Activated naive CD8-positive, alpha-beta T cell treated with anti-CD3 and anti-CD28 coated beads for 36 hours (primary cell): ENCODE measurements around the gene CAPG. TPM values are rescaled to one million over a fixed set of nuclear protein-coding genes. Genes with fewer than 3 reads are reported as not detected.
"Not testable (repeated sequence)": the region's sequence is repeated elsewhere in the genome, so short reads cannot be mapped to it uniquely, and the experiment has no call there.

Source experiments
- DNase-seq: peaks from one replicate; pipeline ENCODE4 v3.0.0; 2021
- H3K27ac Mint-ChIP-seq: one replicate; pipeline ENCODE4 v1.8.0; 2022; ENCODE audit warnings: mild to moderate bottlenecking, moderate library complexity, mixed read lengths
- H3K27me3 Mint-ChIP-seq: one replicate; pipeline ENCODE4 v1.8.0; 2022; ENCODE audit warnings: mild to moderate bottlenecking, mixed read lengths
- H3K36me3 Mint-ChIP-seq: one replicate; pipeline ENCODE4 v1.8.0; 2021; ENCODE audit warnings: mild to moderate bottlenecking, mixed read lengths
- H3K4me1 Mint-ChIP-seq: one replicate; pipeline ENCODE4 v1.8.0; 2021; ENCODE audit warnings: mixed read lengths
- H3K4me3 Mint-ChIP-seq: one replicate; pipeline ENCODE4 v1.8.0; 2022; ENCODE audit warnings: mild to moderate bottlenecking, moderate library complexity, mixed read lengths
- H3K9me3 Mint-ChIP-seq: one replicate; pipeline ENCODE4 v1.8.0; 2022; ENCODE audit warnings: mixed read lengths
- total RNA-seq, 2 experiments: library from RNA; stranded (reverse); gene quantifications; one replicate each; pipeline ENCODE4 v1.2.3, GENCODE V29; 2021

The CAPG gene
- total RNA-seq, 2 experiments from 2014 or later, result 18.1 to 19.8 TPM

DNA sequence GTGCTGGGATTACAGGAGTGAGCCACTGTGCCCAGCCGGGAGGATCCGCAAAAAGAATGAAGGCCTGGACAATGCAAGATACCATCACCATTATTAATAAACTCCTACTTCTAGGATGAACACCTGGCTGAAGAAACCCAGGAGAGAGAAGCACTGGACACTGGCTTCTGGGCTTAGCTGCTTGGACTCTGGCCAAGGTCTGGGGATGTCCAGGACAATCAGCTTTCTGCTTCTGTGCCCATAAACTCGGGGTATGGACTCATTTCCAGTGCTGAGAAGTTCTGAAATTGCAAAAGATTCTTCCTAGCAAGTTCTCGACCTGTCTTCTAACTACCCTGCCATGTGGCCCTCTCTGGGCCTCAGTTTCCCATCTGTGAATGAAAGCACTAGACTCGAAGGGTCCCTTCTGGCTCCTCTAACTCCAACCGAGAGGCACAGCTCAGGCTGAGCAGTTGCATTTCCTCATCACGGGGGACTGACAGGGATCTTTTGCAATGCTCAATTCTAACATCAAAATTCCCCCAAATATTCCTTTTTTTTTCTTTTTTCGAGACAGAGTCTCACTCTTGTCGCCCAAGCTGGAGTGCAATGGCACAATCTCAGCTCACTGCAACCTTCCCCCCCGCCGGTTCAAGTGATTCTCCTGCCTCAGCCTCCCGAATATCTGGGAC lies 5.9 kb upstream of the CAPG start:
- Mint-ChIP-seq H3K4me3 (no peak overlapping the region), H3K36me3 (no peaks in the 10 kb centered on the region), H3K27me3 (peaks cover 3% of the 10 kb centered on the region), H3K4me1 (peaks cover 42% of the 10 kb centered on the region), H3K9me3 (no peaks in the 10 kb centered on the region), H3K27ac (no peak overlapping the region)
- DNase-seq, result no peak

DNA sequence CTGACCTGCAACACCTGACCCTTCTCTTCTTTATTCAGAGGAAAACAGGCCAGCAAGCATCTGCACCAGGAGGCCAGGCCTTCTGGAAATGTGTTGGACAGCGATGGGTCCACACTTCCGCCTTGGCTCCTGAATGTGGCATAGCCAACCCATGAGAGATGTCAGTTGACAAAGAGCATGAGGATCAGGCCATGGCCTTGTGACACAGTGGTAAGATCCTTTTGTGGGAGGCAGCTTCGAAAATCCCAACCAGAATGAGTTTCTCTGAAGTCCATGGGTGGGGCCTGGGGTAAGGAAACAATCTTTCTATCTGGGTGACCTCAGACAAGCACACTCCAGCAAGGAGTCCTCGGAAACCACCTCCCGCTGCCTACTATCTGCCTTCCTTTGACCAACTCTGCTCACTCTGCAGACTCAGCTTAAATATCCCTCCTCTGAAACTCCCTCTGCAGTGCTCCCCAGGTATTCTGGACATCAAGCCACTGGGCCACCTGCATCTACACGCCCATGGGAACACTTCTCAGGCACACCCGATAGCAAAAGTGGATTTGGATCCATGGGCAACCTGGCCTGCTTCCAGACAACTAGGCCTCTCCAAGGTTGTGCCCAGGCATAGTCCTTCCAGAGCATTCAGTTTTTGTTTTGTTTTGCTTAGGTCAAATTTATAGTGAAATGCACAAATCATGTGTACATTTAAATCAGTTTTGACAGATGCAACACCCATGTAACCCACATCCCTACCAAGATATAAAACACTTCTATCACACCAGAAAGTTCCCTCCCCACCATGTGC lies 4.8 kb upstream of the CAPG start:
- Mint-ChIP-seq H3K36me3 (no peaks in the 10 kb centered on the region), H3K4me3 (no peak overlapping the region), H3K4me1 (peaks cover 40% of the 10 kb centered on the region), H3K27ac (no peak overlapping the region), H3K9me3 (no peaks in the 10 kb centered on the region), H3K27me3 (peaks cover 3% of the 10 kb centered on the region)
- no peak for DNase-seq

DNA sequence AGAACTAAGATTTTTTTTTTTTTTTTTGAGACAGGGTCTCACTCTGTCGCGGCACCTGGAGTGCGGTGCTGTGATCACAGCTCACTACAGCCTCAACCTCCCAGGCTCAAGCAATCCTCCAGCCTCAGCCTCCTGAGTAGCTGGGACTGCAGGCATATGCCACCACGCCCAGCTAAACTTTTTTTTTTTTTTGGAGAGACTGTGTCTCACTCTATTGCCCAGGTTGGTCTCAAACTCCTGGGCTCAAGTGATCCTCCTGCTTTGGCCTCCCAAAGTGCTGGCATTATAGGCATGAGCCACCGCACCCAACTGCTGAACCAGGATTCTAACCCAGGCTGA lies 4.2 kb upstream of the CAPG start:
- not testable (repeated sequence) for H3K27me3 Mint-ChIP-seq, H3K36me3 Mint-ChIP-seq, DNase-seq, H3K9me3 Mint-ChIP-seq, H3K4me3 Mint-ChIP-seq, H3K27ac Mint-ChIP-seq
- H3K4me1 Mint-ChIP-seq, result peaks cover 40% of the 10 kb centered on the region

DNA sequence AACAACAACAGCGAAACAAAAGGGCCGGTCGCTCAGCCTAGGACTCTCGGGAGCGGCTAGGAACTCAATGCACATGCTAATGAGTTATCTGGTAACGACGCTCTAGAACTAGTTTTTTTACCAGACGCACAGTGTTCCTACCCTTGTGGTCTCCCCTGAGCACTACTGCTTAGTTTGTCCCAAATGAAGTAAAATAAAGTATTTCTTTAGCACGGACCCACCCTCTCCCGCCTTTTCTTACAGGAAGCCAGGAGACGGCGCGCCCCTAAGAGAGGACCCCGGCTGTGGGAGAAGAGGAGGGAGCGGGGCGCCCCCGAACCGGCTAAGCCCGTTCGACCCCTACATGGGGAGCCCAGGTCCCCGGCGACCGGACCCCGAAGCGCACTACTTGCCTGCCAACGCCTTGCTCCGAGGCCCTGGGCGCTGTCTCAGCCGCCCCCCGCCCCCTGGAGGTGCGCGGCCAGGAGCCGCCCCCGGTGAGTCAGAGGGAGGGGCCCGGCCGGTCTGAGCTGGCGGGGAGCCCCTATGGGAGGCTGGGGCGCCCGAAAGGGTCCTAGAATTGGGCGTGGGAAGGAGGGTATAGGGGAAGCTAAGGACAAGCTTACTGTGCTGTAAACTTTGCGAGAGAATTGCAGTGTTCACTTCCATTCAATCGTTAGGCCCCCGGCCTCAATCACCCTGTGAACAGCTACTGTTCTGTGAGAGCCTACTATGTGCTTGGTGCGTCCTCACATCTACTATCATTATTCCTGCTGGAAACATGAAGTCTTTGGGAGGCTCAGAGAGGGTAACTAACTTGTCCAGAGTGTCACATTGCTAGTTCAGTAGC lies 3.6 kb upstream of the CAPG start:
- H3K4me1 Mint-ChIP-seq, result peaks cover 41% of the 10 kb centered on the region
- H3K9me3 Mint-ChIP-seq, result no peaks in the 10 kb centered on the region
- H3K36me3 Mint-ChIP-seq, result no peaks in the 10 kb centered on the region
- H3K27ac Mint-ChIP-seq, result no peak overlapping the region
- peak overlapping the region; percentile 77 for H3K4me3 Mint-ChIP-seq
- DNase-seq, result peak; percentile 78
- H3K27me3 Mint-ChIP-seq, result peaks cover 3% of the 10 kb centered on the region

DNA sequence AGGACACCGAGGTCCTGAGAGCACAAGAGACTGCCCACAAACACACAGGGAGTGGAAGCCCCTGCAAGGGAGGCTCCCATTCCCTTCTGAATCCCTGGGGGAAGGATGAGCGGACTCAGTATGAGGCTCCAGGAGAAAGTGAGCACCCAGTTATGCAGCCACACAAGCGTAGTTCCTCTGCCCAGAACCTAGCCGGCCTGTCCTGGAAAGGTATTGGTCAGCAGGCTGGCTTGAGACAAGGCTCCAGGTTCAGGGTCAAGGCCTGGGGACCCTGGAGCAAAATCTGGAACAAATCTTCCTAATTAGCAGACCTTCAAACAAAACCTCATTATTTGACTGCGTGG lies 1.2 kb upstream of the CAPG start:
- Mint-ChIP-seq H3K9me3 (no peaks in the 10 kb centered on the region), H3K27me3 (peaks cover 3% of the 10 kb centered on the region), H3K36me3 (no peaks in the 10 kb centered on the region), H3K27ac (no peak overlapping the region), H3K4me3 (no peak overlapping the region), H3K4me1 (peaks cover 51% of the 10 kb centered on the region)
- no peak for DNase-seq

DNA sequence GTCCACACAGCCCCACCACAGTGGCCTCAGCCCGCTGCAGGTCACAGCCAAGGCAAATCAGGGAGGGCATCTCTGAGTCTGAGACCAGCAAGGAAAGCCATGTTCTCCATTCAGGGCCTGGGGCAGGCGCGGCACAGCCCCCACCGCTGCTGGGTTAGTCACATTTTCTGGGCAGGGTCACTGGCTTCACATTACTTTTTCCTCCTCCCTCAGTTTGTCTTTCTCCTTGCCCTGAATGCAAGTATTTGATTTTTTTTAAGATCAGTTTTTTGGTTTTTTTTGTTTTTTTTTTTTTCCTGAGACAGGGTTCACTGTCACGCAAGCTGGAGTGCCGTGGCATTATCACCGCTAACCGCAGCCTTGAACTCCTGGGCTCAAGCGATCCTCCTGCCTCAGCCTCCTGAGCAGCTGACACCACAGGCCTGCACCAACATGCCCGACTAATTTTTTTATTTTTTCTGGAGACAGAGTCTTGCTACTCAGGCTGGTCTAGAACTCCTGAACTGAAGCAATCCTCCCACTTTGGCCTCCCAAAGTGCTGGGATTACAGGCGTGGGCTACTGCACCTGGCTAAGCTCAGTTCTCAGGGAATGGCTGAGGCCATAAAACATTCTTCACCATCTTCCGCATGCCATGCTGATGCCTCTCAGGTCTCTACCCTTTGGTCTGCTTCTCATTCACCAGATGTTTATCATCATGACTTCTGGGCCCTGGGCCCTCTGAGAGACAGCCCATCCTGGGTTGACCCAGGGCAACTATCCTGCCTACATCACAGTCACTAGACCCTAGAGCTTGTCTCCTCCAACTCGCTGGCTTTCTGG lies 628 bp upstream of the CAPG start:
- peaks cover 57% of the 10 kb centered on the region for H3K4me1 Mint-ChIP-seq
- no peaks in the 10 kb centered on the region for H3K9me3 Mint-ChIP-seq
- peaks cover 3% of the 10 kb centered on the region for H3K27me3 Mint-ChIP-seq
- H3K4me3 Mint-ChIP-seq, result no peak overlapping the region
- H3K36me3 Mint-ChIP-seq, result no peaks in the 10 kb centered on the region
- no peak for DNase-seq
- no peak overlapping the region for H3K27ac Mint-ChIP-seq

DNA sequence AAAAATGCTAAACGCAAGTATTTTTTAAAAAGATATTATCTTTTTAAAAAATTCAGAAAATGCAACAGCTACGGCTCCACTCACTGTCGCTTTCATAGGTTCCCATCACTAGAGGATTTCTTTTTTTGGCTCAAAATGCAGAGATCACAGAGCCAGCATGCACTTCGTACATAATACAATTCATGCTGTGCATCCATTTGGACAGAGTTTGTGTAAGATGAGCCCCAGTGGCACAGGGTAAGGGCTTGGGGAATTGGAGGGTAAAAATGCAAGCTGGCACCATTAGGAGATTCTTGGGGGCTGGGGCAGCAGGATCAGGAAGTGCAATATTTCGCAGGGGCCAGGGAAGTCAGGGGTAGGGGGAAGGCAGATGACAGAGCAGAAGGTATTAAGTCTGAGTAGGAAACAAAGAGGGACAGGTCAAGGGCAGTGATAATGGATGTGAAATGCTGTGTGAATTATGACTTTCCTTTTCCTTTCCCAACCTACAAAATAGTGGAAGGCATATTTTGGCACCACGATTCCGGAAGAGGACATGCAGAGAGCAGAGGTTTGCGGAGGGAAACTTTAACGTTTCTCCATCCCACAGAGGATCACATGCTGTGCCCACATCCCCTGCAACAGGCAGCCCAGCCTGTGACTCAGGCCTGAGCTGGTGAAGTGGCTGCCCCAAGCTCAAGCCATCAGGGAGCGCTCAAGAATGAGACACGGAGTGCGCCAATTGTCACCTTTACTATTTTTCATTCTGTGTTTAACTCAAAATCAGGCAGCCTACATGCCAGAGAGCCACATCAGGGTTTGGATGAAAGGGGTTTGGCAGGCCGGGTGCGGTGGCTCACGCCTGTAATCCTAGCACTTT lies 4.7 kb downstream of the CAPG start:
- no peaks in the 10 kb centered on the region for H3K27me3 Mint-ChIP-seq
- H3K36me3 Mint-ChIP-seq, result peaks cover 5% of the 10 kb centered on the region
- DNase-seq, result peak; percentile 73
- H3K4me1 Mint-ChIP-seq, result peaks cover 41% of the 10 kb centered on the region
- peaks cover 16% of the 10 kb centered on the region for H3K9me3 Mint-ChIP-seq
- peak overlapping the region; percentile 87 for H3K27ac Mint-ChIP-seq
- peak overlapping the region; percentile 53 for H3K4me3 Mint-ChIP-seq

DNA sequence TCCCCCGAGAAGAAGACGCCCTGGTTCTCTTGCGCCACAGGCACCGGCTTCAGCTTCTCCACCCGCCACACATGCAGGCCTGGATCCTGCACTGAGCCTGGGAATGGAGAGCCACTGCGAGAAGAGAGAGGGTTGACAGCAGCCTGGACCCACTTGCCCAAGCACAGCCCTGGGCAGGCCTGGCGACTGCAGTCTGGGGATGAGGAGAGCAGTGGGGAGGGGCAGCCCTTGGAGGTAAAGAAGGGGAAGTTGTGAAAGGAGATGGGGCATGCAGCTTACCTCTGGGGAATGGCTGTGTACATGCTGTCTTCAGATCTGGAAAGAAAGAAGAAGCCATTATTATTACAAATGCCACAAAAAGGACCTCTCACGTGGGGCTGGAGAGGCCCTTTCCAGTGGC lies 8.3 kb downstream of the CAPG start:
- peaks cover 16% of the 10 kb centered on the region for H3K9me3 Mint-ChIP-seq
- no peak overlapping the region for H3K4me3 Mint-ChIP-seq
- no peak for DNase-seq
- no peaks in the 10 kb centered on the region for H3K27me3 Mint-ChIP-seq
- no peak overlapping the region for H3K27ac Mint-ChIP-seq
- H3K36me3 Mint-ChIP-seq, result peaks cover 5% of the 10 kb centered on the region
- H3K4me1 Mint-ChIP-seq, result peaks cover 17% of the 10 kb centered on the region

DNA sequence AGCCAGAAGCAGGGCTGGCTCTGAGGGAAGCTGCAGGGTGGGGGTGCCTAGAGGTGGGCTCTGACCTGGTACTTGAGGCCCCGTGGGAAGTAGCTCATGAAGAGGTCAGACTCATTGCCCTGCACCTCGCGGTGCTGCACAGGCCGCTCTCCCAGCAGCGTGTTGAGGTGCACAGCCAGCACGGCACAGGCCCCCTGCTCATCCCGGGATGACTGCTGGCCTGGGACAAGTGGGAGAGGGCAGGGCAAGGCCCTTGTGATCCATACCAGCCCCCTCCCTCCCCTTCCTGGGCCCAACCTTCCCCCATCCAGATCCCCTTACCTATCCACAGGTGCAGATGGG lies 8.7 kb downstream of the CAPG start:
- DNase-seq, result no peak
- H3K4me3 Mint-ChIP-seq, result no peak overlapping the region
- peaks cover 5% of the 10 kb centered on the region for H3K36me3 Mint-ChIP-seq
- H3K4me1 Mint-ChIP-seq, result peaks cover 21% of the 10 kb centered on the region
- H3K9me3 Mint-ChIP-seq, result peaks cover 16% of the 10 kb centered on the region
- no peak overlapping the region for H3K27ac Mint-ChIP-seq
- H3K27me3 Mint-ChIP-seq, result no peaks in the 10 kb centered on the region

DNA sequence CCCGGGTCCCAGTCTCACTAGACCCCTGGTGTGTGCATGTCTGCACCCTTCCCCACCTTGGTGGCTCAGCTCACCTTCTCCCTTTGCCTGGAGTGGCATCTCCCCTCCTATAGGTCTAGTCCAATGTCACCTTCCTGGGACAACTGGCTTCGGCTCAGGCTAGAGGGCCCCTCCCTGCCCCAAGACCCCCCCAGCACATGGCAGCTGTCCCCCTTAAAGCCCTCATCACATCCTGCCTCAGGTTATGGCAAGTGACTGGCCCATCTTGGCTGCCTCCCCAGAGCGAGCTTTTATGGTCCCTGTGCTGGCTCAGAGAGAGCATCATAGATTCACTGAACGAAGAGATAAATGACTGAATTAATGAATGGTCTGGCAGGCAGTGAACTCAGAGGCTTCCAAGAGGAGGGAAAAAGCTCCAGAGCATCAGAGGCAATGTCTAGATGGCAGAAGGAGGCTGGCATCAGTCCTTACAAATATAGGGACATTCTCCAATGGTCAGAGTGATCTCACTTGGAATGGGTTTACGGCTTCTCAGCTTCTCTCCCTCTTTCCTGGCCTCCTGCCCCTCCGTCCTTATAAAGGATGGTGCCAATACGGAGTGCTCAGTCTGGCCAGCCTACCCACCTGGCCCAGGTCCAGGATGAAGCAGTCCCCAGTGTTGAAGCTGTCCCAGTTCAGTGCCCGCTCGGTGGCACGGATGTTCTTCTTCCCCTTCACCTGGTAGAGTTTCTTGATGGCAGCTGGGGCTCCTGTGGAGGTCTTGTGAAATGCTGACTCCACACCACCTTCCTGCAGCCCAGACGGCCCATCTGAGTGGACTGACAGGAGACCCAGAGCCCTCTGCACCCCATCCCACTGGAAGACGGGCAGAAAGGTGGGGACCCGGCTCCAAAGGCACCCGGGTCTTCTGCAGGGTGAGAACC lies 9.4 kb downstream of the CAPG start:
- DNase-seq, result no peak
- Mint-ChIP-seq H3K4me3 (no peak overlapping the region), H3K4me1 (peaks cover 14% of the 10 kb centered on the region), H3K27ac (no peak overlapping the region), H3K27me3 (no peaks in the 10 kb centered on the region), H3K9me3 (peaks cover 16% of the 10 kb centered on the region), H3K36me3 (peaks cover 5% of the 10 kb centered on the region)

DNA sequence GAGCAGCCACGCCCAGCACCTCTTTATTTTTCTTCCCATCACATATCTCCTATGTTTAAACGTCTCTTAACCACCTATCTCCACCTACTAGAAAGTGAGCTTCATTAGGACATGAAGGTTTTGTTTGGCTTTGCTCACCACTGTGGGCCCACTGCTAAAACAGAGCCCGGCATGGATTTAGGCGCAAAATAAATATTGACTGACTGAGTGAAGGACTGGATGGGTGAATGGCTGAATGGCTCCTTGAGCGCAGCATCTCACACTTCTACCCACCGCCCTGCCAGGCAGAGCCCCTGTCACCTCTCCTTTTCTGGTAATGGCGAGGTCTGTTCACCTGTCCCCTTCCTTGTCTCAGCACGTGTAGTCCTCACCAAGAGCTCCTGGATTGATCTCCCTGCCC lies 10.1 kb downstream of the CAPG start:
- Mint-ChIP-seq H3K9me3 (peaks cover 12% of the 10 kb centered on the region), H3K4me3 (no peak overlapping the region), H3K36me3 (peaks cover 5% of the 10 kb centered on the region), H3K4me1 (peaks cover 8% of the 10 kb centered on the region), H3K27me3 (no peaks in the 10 kb centered on the region), H3K27ac (no peak overlapping the region)
- DNase-seq, result no peak

DNA sequence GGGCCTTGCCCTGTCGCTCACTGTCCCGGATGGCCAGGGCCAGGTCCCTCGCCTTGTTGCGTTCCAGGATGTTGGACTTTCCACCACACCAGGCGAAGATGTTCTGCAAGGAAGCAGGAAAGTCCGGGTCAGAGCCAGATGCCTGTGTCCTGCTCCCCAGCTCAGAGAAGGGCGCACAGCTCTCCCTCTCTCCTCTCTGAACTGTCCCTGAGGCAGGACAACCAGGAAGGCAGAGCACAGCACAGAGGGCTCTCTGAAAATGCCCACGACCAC lies 11.0 kb downstream of the CAPG start:
- Mint-ChIP-seq H3K4me1 (peaks cover 8% of the 10 kb centered on the region), H3K4me3 (no peak overlapping the region), H3K36me3 (peaks cover 3% of the 10 kb centered on the region), H3K9me3 (peaks cover 9% of the 10 kb centered on the region), H3K27ac (no peak overlapping the region), H3K27me3 (no peaks in the 10 kb centered on the region)
- no peak for DNase-seq

DNA sequence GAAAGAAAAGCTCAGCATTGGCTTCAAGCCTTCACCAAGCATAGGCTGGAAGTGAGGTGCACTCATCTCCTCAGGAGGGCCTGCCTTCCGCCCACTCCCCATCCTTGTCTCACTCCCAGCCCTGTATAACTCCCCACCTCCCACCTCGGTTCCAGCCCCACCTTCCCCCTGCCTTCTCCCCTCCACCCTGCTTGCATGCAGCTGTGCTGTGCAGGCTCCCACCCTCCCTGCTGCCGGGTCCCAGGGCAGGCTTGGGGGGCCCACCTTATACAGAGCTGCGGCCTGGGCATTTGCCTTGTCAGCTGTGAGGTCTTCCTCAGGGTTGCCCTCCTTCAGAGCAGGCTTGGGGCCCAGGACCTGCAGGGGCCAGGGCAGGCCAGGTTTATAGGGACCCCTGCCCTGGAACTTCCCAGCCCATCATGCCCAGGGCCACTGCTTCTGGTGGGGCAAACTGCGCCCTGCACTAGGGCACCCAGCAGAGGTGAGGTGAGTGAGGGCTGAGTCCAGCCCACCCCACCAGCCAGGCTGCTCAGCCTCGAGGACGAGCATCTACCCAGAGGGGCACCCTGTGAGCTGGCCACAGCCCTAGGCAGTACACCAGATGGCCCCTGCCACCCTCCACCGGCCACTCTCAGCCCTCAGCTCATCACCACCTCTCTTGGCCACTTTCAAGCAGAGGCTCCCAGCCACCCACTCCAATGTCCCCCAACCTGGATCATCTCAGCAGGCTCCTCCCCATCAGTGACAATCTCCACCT lies 11.6 kb downstream of the CAPG start:
- H3K9me3 Mint-ChIP-seq, result peaks cover 7% of the 10 kb centered on the region
- H3K27ac Mint-ChIP-seq, result no peak overlapping the region
- no peak overlapping the region for H3K4me3 Mint-ChIP-seq
- H3K4me1 Mint-ChIP-seq, result peaks cover 8% of the 10 kb centered on the region
- H3K36me3 Mint-ChIP-seq, result peaks cover 2% of the 10 kb centered on the region
- no peaks in the 10 kb centered on the region for H3K27me3 Mint-ChIP-seq
- DNase-seq, result no peak
